22Rv1 (cell line): ENCODE measurements around the gene DIP2C.

Experiments used
- H3K27ac ChIP-seq: fragments of 450-650 bp; 2 replicates; pipeline ENCODE4 v1.5.1; 2017
- CTCF ChIP-seq: fragments of 450-650 bp; IDR thresholded peaks from 2 replicates; pipeline ENCODE4 v1.5.1; 2017; ENCODE audit warnings: mild to moderate bottlenecking
- ZFX ChIP-seq: fragments of 450-650 bp; IDR thresholded peaks from 2 replicates; pipeline ENCODE4 v1.6.1; 2017; ENCODE audit warnings: antibody characterized with exemption, borderline replicate concordance

DIP2C gene

DNA sequence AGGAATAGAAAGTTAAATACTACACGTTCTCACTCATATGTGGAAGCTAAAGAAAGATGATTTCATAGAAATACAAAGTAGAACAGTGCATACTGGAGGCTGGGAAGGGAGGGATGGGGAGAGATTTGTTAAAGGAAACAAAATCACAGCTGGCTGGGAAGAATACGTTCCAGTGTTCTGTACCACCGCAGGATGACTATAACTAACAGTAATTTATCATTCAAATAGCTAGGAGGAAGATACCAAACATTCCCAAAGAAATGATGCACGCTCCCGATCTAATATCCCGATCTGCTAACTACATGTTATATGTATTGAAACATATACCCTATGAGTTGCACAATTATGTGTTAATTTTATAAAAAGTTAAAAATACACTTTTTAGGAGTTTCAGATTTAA lies 391.9 kb downstream of the DIP2C start:
- TF ChIP-seq CTCF (no peak), ZFX (no peak)
- no peak overlapping the region for H3K27ac ChIP-seq

- H3K27ac ChIP-seq: no peak overlapping the region
- TF ChIP-seq ZFX: no peak
- no peak for TF ChIP-seq CTCF
Measured at GRCh38 chr10:293636-294035, 395.8 kb downstream of the DIP2C start.

DNA sequence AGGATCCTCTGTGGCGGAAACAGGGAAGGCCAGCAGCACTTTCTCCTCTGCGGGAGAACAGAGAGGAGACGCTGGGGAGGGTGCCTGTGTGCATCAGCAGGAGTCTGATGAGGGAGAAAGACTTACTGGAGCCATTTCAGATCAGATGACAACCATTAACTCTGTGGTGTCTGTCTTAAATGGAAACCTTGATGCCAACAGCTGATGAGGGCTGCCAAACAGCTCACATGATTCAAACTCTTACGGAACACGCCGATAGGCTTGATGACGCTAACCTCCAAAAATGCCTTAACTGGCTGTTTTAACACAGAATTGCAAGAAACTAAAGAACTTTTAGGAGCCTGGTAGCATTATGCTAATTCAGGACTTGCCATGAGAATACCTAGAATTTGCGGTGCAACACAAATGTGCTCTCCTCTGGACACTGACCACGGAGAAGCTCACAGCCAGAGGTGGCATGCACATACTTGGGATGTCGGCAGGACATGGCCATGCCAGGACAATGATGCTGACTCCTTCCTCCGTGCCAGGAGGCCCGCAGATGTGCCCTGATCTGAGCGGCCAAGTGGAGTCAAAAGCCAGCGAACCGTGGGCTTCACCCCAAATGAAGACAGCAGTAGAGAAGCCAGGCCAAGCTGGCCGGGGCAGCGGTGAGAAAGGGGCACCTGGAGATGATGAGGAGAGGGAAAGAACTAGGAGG lies 399.3 kb downstream of the DIP2C start:
- no peak overlapping the region for H3K27ac ChIP-seq
- TF ChIP-seq ZFX (no peak), CTCF (no peak)

GRCh38 chr10:289581-289980 lies 399.9 kb downstream of the DIP2C start:
- H3K27ac ChIP-seq: no peak overlapping the region

DNA sequence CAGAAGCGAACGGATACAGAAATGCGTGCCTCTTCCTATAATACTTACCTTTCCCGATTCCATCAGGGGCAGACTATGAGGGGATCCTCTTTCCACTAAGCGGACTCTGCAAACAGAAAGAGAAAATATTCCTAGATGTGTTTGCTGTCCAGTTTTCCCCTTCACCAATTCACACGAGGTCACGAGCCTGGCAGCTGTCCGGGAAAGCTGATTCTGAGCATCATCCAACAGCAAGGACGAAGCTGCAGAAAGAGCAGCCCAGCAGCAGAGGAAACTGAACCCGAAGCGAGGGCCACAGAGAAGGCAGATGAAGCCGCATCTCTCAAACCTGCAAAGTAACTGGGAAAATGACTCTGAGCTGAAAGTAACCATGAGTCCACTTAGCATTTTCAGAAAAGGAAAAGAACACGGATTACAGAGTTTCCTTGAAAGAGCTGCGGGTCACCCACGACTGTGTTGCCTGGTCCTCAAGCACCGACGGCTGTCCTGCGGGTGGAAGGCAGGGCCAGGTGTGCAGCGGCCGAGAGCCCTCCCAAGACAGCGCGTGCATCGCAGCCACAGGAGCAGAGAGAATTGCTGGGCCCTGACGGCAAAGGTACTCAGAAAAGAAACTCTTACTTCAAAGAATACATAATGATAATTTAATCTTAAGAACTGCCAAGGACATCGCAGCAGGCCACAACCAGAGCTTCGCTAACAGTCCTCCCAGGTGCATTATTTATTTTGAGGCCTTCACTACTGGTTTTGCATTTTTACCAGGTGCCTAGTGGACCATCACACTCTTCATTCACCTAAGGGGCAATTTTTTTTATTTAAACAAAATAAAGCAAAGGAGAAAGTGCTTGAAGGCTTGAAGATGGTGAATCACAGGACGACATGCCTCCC lies 400.9 kb downstream of the DIP2C start:
- no peak overlapping the region for H3K27ac ChIP-seq
- no peak for TF ChIP-seq ZFX
- no peak for TF ChIP-seq CTCF

More at GRCh38 chr10:289581-289980, 399.9 kb downstream of the DIP2C start:
- TF ChIP-seq ZFX: no peak
- no peak for TF ChIP-seq CTCF

DNA sequence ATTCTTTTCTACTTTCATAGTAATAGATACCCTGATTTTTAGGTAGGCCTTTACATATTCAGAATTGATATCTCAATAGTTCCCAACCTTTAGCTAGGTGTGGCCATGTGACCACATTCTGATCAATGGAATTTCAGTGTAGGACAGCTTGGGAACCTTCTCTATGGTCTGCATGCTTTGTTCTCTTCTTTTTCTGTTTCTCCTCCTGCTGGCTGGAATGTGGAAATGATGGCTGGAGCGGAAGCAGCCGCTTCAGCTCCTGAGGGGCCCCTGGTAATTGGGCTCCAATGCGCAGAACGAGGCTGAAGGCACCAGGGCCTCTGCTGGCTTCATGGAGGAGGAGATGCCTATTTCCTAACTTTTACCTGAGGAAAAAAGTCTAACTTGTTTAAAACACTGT lies 401.7 kb downstream of the DIP2C start:
- no peak overlapping the region for H3K27ac ChIP-seq
- TF ChIP-seq CTCF: no peak
- no peak for TF ChIP-seq ZFX
